Measurements from ENCODE around the gene BIN1.

BIN1 gene, protein sequence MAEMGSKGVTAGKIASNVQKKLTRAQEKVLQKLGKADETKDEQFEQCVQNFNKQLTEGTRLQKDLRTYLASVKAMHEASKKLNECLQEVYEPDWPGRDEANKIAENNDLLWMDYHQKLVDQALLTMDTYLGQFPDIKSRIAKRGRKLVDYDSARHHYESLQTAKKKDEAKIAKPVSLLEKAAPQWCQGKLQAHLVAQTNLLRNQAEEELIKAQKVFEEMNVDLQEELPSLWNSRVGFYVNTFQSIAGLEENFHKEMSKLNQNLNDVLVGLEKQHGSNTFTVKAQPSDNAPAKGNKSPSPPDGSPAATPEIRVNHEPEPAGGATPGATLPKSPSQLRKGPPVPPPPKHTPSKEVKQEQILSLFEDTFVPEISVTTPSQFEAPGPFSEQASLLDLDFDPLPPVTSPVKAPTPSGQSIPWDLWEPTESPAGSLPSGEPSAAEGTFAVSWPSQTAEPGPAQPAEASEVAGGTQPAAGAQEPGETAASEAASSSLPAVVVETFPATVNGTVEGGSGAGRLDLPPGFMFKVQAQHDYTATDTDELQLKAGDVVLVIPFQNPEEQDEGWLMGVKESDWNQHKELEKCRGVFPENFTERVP
- total RNA-seq, result 143 to 181 reads per million in 2 donors

DNA sequence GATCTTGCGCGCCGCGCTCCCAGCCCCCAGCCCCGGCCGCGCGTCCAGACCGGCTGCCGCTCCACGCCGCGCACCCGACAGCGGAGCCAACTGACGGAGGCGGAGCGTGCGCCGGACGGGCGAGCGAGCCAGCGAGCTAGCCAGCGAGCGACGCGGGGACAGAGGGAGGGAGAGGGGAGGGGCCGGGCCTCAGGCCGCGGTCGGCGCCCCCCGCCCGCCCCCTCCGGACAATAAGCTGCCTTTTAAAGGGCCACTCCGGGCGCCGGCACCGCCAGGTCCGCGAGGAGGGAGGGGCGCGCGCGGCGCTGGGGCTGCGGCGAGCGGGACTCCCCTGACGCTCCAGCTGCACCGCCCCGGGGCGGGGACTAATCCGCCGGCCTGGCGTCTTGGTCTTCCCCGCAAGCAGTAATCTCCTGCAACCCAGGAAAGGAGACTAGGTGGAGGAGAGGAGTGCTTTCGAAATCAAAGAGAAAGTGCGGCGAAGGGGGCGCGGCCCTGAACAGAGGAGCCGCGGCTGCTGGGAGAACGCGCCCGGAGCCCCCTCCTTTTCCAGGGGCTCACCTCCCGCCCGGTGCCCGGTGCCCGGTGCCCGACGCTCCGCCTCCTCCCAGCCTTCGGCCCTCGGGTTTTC, at the start of gene BIN1:
Gene BIN1 (minus strand): TSS at position 164 of the 631 bp plus-strand sequence. CDS start 211 bp downstream, outside the sequence.
- peak; percentile 63 for DNase-seq

- no peak for DNase-seq
Measured at GRCh38 chr2:127155947-127156346, 49.0 kb upstream of the BIN1 start.

DNA sequence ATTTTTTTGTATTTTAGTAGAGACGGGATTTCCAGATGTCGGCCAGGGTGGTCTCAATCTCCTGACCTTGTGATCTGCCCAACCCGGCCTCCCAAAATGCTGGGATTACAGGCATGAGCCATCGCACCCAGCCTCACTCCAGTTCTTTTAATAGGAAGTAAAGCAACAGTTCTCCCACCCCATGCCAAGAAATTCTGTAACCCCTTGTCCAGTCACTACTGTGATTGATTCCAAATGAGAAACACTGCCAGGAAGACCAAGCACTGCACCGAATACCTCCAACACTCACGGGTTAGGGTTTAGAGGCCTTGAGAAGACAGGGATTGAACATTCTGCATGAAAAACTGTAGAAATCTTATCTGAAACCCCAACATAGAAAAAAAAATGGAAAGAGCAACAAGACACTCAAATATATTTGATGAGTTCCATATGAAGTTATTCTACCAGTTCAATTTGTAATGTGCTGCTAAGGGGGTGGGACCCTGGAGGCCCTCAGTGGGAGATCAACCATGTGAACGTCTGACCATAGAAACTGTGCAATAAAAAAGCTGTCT, 48.2 kb upstream of the BIN1 start:
- no peak for DNase-seq

DNA sequence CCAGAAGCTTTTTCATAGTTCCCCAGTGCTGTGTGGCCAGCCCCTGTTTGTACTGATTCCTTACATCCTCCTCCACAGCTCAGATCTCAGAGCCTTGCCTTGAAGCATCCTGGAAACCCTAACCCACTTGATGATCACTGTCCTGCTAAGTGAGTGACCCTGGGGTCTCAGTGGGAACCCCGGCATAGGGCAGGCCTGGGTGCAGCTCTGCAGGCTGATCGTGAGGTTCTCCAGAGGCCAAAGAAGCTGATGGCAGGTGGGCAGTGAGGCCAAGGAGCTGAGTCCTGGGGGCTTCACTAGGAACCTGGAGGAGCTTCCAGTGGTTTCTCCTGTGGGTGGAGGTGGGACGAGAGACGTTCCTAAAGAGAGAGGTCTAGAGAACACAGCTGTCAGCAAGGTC, 47.4 kb upstream of the BIN1 start:
- no peak for DNase-seq

GRCh38 chr2:127153691-127154158, 46.8 kb upstream of the BIN1 start:
- DNase-seq, result no peak

DNA sequence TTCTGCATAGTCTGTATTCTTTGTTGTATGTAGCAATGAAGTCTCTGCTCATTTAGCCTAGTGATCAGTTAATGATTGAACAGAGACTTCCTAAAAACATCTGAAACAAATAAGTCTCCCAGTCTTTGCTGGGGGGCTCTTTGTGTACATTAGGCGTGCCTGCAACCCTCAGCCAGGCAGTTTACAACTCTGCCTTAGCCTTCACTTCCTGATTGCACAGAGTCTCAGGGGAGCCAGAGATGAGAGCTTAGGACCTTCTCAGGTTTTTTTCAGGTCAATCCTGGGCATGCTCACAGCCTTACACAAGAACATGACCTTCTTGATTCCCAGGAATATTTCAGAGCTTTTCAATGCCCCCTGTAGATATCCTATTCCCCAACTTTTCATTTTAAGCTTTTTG, 44.0 kb upstream of the BIN1 start:
- no peak for DNase-seq

DNA sequence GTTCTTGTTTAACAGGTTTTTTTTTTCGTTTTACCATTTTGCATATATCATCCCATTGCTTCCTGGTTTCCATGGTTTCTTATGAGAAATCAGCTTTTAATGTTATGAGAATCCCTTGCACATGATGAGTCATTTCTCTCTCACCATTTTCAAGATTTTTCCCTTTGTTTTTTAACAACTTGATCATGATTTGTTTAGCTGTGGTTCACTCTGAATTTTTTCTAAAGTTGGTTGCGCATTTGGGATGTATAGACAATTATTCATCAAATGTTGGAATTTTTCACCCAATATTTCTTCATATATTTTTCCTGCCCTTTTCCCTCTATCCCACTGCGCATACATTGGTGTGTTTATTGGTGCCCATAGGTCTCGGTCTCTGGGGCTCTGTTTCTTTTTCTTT, 42.4 kb upstream of the BIN1 start:
- DNase-seq, result no peak

DNA sequence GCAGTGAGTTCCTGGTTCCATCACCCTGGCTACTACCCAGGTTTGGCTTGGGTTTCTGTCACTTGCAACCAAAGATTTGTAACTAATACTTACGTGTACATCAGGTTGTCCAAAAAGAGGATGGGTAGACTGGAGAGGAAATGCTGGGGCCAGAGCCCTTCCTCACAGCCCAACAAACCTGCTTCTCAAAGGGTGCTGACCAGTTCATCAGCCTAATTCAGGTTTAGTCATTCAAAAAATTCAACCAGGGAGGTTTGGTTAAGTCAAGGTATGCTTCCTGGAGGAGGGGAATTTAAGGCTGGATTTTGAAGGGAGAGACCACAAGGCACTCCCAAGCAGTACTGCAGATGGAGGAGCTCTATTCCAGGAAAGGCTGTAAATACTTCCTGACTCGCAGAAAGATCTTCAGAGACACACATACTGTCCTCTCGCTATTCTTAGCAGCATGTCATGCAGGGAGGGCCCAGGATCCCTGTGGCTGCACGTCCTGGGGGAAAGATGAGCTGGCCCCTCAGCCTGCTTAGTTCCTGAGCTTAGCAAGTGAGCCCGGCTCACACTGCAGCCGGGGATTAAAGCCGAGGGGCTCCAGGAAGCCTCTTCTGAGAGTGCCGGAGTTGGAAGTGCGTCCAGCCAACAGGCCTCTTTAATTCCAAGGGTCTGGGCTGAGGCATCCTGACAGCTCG, 40.0 kb upstream of the BIN1 start:
- no peak for DNase-seq

GRCh38 chr2:127146071-127146725, 39.2 kb upstream of the BIN1 start:
- no peak for DNase-seq

DNA sequence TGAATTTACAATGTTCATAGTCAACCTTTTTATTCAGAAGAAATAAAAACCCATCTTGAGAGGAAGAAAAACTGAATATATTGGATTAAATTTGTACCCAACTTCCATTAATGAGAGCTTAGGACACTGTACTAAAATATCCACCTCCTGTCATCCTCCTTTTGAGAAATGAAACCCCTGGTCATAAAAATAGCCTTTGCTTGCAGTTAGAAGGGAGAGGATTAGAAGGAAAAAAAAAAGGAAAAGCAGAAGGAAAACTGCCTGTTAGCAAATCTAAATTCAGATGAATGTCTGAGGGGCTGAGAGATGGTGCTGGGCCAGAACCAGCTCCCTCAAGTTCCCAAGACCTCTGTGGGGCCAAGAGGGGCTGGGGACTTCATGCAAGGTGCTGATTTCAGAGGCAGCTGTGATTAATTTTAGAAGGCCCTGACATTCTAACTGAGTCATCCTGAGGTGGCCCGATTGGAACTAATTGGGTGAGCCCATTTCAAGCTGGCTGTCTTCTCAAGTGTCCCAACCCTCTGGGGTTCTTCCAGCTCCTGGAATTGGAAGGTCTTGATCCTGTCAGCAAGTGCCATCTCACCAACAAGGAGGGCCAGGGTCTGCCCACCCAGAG, 38.4 kb upstream of the BIN1 start:
- no peak for DNase-seq

DNA sequence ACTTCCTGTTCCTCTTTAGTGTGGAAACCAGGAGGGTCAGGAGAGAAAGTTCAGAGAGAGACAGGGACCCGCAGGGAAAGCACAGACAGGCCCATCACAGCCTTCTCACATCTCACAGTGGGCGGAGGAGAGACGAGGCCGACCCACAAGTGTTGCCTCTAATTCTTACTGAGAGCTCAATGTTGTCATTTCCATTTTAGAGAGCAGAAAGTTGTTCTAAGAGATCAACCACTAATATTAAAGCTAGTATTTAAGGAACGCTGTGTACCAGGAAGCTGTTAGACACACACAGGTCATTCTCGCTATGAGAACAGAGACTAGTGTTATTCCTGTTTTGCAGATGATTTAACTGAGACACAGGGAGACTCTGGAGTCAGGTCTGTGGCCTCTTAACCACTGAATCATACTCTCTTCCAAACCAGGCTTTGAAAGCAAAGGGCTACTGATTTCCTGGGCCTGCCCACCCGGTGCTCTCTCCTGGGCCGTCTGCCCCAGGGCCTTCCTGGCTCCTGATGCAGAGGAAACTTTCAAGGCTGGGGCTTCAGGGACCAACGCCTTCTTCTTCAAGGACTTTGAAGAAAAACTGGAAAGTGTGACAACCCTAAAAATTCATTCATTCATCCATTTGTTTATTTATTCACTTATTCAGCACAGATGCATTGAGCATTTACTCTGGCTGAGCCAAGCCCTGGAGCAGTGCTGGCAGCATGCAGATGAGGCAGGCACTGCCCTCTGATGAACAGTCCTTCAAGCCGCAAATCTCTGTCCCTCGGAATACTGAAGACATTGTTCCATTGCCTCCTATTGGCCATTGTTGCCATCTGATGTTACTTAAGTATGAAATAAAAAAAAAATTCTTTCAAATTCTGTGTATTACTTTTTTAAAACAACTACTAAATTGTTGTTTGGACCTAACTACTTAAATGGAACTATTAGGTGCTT, 37.2 kb upstream of the BIN1 start:
- no peak for DNase-seq

- no peak for DNase-seq
Measured at GRCh38 chr2:127142663-127143630, 36.0 kb upstream of the BIN1 start.

GRCh38 chr2:127140538-127140937, 33.6 kb upstream of the BIN1 start:
- no peak for DNase-seq

DNA sequence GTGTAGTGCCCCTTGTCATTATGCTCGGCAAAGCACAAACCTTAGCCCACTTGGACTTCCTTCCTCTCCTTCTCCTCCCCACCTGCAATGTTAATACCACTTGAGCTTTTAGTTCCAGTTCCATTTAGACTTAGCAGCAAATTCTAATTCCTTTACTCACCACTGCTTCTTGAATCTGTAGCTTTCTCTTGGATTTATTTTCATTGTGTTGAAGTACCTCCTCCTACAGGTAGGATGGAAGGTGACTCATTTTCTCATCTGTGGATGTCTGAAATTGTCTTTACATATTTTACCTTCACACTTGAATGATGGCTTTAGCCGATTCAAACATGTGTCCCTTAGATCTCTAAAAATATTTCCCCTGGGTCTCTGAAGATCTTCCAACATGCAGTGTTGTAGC, 32.8 kb upstream of the BIN1 start:
- no peak for DNase-seq

GRCh38 chr2:127138281-127138680, 31.3 kb upstream of the BIN1 start:
- no peak for DNase-seq

DNA sequence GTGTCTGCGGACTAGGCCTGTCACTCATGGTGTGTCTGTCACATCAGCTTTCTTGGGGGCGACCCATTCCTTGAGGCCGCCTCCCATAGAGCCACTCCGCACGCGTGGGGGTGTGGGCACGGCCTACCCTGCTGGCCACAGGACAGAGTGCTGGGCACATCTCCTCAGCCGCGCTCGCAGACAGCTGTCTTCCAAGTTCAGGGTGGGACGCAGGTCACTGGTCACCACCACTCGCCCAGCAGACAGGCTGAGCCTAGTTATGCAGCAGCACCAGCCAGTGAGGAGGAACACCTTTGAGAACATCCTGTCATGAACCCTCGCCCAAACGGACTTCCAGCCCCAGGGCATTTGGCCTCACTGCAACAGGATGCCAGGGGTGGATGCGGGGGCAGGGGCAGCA, 30.8 kb upstream of the BIN1 start:
- DNase-seq, result no peak

GRCh38 chr2:127137225-127137624, 30.3 kb upstream of the BIN1 start:
- no peak for DNase-seq

DNA sequence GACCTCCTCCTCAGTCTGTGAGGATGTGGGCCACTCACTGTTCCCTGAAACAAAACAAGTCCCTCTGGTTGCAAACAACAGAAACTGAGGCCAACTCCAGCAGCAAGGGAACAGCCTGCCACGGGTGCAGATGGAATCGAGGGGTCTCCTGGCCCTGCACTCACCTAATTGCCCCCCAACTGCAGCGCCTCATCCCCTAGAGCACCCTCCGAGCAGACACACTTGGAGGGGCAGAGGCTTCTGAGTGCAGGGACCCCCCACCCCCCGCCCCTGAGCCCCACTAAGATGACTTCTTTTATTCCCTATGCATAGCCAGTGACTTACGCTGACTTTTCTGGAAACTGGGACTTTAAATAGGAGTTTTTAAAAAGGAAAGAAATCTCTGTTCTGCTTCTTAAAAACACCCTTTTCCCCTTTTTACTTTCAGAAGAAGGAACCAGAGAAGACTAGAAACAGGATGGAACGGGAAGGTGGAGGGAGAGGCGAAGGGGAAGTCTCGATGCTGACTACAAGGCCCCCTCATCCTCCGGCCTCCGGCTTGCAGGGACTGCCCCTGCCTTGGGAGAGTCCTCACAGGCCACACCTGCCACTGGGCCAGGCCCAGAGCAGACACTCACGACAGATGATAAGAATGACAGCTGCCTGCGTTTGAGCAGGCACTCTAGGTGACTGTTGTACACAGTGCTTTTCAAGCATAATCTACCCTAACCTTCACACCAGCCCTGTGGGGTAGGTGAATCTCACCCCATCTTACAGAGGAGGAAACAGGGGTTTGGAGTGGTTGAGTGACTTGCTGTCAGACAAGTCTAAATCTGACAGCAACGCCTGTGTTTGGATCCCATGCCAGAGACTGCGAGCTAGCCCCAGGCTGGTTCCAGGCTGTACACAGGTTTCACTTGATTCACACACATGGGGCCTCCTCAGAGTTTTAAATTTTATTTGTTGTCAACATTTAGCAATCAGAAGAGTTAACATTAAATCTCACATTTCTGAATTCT, 28.2 kb upstream of the BIN1 start:
- no peak for DNase-seq
